NCI-H345 treated with DMSO at 0.1 percent for 48 hours (cell line): ENCODE measurements around the gene PPP2R2C.

Source experiments
- DNase-seq: peaks from one replicate; lab custom pipeline; 2025; ENCODE audit not compliant: unreplicated experiment; lab: John Stamatoyannopoulos, UW

Gene PPP2R2C

DNA sequence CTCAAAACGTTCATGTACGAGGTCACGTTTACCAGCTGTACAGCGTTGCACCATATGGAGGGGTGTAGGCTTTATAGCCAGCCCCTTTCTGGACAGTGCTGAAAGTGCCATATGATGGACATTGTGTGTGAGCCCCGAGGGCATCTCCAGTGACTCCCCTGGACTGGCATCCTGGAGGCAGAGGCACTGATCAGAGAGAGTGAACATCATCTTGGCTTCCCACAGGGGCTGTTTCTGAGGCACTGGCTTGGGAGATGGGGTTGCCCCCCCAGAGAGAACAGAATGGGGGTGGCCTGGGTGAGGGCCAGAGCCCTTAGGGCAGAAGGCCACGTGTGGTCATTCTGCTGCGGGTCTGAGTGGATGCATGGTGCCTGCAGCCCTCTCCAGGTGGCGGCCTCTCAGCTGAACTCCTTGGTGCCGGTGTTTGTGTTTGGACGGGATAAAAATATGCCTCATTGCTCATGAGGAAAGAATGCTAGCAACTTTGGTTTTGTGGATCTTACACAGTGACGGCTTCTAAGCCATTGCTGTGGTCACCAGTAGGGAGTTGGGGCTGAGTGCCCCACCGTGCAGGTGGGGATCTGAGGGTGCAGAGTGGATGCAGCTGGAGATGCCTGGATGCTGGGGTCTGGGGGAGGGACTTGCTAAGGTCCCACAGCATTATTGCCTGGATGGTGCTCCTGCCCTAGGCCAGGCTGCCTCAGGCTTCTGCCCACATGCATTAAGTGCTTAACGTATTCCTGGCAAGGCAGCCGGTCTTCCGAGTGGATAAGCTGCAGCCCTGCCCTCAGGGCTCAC, 199.4 kb downstream of the PPP2R2C start:
- DNase-seq, result no peak

DNA sequence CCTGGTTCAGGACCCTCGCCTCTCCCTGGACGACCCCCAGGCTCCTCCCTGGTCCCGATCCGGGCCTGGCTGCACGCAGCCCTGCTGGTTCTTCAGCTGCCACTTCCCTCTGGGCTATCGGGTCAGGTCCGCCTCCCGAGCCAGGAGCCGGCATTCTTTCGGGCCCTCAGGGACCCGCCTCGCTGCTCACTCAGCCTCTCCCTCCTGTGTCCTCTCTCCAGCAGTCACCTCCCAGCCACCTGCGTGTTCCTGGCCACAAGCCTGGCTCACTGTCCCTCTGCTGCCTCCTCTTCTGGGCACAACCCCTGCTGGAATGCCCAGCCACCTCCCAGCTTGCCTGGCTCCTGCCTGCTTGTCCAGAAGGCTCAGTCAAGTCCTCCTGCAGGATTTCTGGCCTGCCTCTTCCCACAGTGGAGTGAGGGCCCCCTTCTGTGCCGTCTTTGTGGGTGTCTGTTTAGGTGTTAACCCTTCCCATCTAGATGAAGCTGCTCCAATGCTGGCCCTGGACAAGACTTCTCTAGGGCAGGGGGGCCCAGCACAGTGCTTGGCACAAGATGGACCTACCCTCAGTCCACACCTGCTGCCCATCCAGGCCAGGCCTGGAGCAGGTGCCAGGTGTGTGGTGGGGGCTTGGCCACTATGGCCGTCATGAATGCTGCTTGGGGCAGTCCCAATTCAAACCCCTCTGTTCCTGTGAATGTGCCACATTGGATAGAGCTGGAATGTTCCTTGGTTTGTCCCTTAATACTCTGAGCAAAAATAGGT, 200.5 kb downstream of the PPP2R2C start:
- DNase-seq, result no peak

DNA sequence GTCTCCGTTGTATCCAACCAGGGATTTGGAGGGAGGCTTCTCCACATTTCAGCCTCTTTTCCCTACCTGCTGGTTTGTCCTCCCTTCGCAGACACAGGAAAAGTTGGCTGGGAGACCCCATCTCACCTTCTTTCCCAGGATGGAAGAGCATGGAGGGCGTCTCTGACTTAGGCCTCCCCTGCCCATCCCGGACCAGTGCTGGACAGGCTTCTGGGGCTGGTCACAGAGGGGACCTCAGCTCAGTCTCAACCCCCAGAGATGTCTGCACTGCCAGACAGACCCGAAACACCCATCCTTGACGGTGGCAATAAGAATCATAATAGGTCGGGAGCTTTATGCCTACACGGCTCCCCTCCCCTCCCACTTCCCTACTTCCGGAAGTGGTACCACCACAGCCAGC, 201.2 kb downstream of the PPP2R2C start:
- no peak for DNase-seq

DNA sequence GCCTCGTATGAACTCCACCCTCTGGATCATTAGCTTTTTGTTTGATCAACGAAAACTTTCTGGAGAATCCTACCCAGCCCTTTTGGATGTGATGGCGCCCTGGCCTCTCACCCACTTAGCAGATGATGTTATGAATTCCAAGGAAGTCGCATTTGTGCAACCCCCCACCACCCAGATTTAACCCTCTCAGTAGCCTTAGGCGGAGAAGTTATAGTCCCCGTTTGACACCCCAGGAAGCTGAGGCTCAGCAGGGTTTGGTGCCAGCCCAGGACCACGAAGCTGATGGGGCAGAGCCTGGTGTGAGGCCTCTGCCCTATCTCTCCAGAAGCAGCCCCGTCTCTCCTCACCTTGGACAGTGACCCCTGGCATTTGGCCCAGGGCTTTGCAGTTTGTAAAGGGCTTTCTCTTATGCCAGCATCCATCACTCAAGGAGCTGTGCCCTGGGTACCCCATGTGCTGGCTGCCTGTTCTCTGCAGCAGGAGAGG, 201.7 kb downstream of the PPP2R2C start:
- DNase-seq, result no peak
